Psoas muscle (tissue), 8 donors: ENCODE data around the gene ZCCHC13. TPM values are rescaled to one million over a fixed set of nuclear protein-coding genes. Genes with fewer than 3 reads are reported as not detected.
"Not testable (repeated sequence)": the region's sequence is repeated elsewhere in the genome, so short reads cannot be mapped to it uniquely, and the experiment has no call there.

ENCODE experiments used
- ATAC-seq, 4 donors: fragments of 200-7000 bp; cut with Tn5 transposase; one replicate each; pipeline ENCODE4 v1.9.1; 2020; ENCODE audit warnings: moderate library complexity in 3 of 4, mild to moderate bottlenecking in 2 of 4
- DNase-seq, 2 donors: peaks; one replicate each; pipeline ENCODE4 v3.0.0-alpha.2; 2020
- H3K27ac ChIP-seq: fragments of 200-600 bp; one replicate; pipeline ENCODE4 v1.8.0; 2022
- H3K27me3 ChIP-seq, 3 donors: fragments of 200-600 bp in 1 of 3; one replicate each; pipeline versions ENCODE4 v1.6.1 to v1.8.0; 2013 to 2022; ENCODE audit warnings: low read length in 2 of 3, mild to moderate bottlenecking in 2 of 3, moderate library complexity in 1 of 3; ENCODE audit not compliant: insufficient read depth in 3 of 3
- H3K36me3 ChIP-seq, 2 donors: fragments of 200-600 bp in 1 of 2; one replicate each; pipeline versions ENCODE4 v1.6.1 to v1.8.0; 2013 to 2022; ENCODE audit warnings: low read depth in 1 of 2, mild to moderate bottlenecking in 1 of 2, moderate library complexity in 1 of 2; ENCODE audit not compliant: insufficient read depth in 1 of 2
- H3K4me1 ChIP-seq: fragments of 200-600 bp; one replicate; pipeline ENCODE4 v1.8.0; 2022
- H3K4me3 ChIP-seq: fragments of 200-600 bp; one replicate; pipeline ENCODE4 v1.8.0; 2022; ENCODE audit warnings: mild to moderate bottlenecking
- H3K9me3 ChIP-seq: fragments of 200-600 bp; one replicate; pipeline ENCODE4 v1.8.0; 2022
- CTCF ChIP-seq: fragments of 200-600 bp; IDR thresholded peaks from one replicate; pipeline ENCODE4 v1.8.0; 2022; ENCODE audit warnings: antibody characterized with exemption
- WGBS, 3 donors: extraction: QIAGEN DNeasy Blood & Tissue Kit; methylation state at CpG; one replicate each; pipeline versions ENCODE4 v1.1.6 to v1.1.7; 2013; 5-methylcytosine and 5-hydroxymethylcytosine counted together
- intact Hi-C, 2 donors: fragments of 100-400 bp; cut with DNase I; formaldehyde crosslinking; loops; one replicate each; pipeline versions ENCODE4 v1.11.0 to v1.14.2; 2022
- polyA plus RNA-seq, 3 donors: library from polyadenylated mRNA; stranded (reverse); fragments of 200-250 nt; gene quantifications; one replicate each; pipeline ENCODE4 v1.2.3, GENCODE V29; 2013
- total RNA-seq, 4 donors: library from RNA; stranded (reverse); fragmentation: NEBNext Ultra II Directional in 2 of 4; extraction: Animal tissue kit (Norgen Biotek cat#: 25700) in 2 of 4; gene quantifications; one replicate each; pipeline versions ENCODE4 v1.2.1 to v1.2.4, GENCODE V29; 2021 to 2023
- donor health status: healthy with polysubstance abuse.
- donor health status: DM: no; HTN: no; CAD: no; lungs with moderate emphysema.
- donor health status: Bipolar disorder and iron deficiency.
- donor health status: healthy.
- donor health status: DM: yes; HTN: yes; CAD: no.
- donor health status: DM: no; HTN: no; CAD: no.
- donor health status: DM: no; HTN: no; CAD: no.
- donor health status: DM: yes; HTN: yes; CAD: no.

The ZCCHC13 gene
- total and polyA plus RNA-seq, 7 donors = not detected

GRCh38 chrX:74318672-74319071 lies 14.7 kb downstream of the ZCCHC13 start:
- WGBS, 3 donors = 76 to 81% (median 79%) methylated on average over 4 of the region's 4 CpGs
- DNase-seq (no peak), ATAC-seq (no peak)
- H3K4me3 ChIP-seq = no peak overlapping the region
- no peak for TF ChIP-seq CTCF
- no peaks in the 10 kb centered on the region for H3K9me3 ChIP-seq
- H3K36me3 ChIP-seq = no peaks in the 10 kb centered on the region
- H3K27ac ChIP-seq = no peak overlapping the region
- no peaks in the 10 kb centered on the region for H3K4me1 ChIP-seq
- intact Hi-C loops = no loop called here
- H3K27me3 ChIP-seq = peaks cover 0 to 8% (median 0%) of the 10 kb centered on the region in 3 donors

- H3K4me3 ChIP-seq, H3K27ac ChIP-seq, H3K4me1 ChIP-seq, intact Hi-C loops, H3K36me3 ChIP-seq, H3K27me3 ChIP-seq, DNase-seq, H3K9me3 ChIP-seq, ATAC-seq: not testable (repeated sequence)
- 71 to 77% (median 72%) methylated on average over 2 of the region's 2 CpGs for WGBS, 3 donors
Observed at GRCh38 chrX:74319321-74319720, 15.3 kb downstream of the ZCCHC13 start.

GRCh38 chrX:74321191-74321590 lies 17.2 kb downstream of the ZCCHC13 start:
- 80 to 91% (median 89%) methylated on average over 22 to 27 of the region's 27 CpGs for WGBS, 3 donors
- DNase-seq = no peak
- Histone ChIP-seq H3K36me3 (no peaks in the 10 kb centered on the region), H3K4me1 (no peaks in the 10 kb centered on the region), H3K4me3 (no peak overlapping the region), H3K9me3 (no peaks in the 10 kb centered on the region), H3K27me3 (no peaks in the 10 kb centered on the region), H3K27ac (no peak overlapping the region)
- intact Hi-C loops = no loop called here
- no peak for ATAC-seq
- no peak for TF ChIP-seq CTCF

- Histone ChIP-seq H3K4me3 (no peak overlapping the region), H3K4me1 (no peaks in the 10 kb centered on the region), H3K27me3 (no peaks in the 10 kb centered on the region), H3K27ac (no peak overlapping the region), H3K36me3 (no peaks in the 10 kb centered on the region), H3K9me3 (no peaks in the 10 kb centered on the region)
- 54 to 63% (median 54%) methylated on average over 5 of the region's 5 CpGs for WGBS, 3 donors
- no peak for ATAC-seq
- intact Hi-C loops = no loop called here
- no peak for DNase-seq
- no peak for TF ChIP-seq CTCF
Observed at GRCh38 chrX:74324131-74324530, 20.2 kb downstream of the ZCCHC13 start.

GRCh38 chrX:74325130-74326059 lies 21.4 kb downstream of the ZCCHC13 start:
- no peak for TF ChIP-seq CTCF

More at GRCh38 chrX:74325130-74326059, 21.4 kb downstream of the ZCCHC13 start:
- Histone ChIP-seq H3K4me3 (no peak overlapping the region), H3K27ac (no peak overlapping the region), H3K36me3 (no peaks in the 10 kb centered on the region), H3K27me3 (no peaks in the 10 kb centered on the region), H3K4me1 (no peaks in the 10 kb centered on the region), H3K9me3 (no peaks in the 10 kb centered on the region)
- 29 to 45% (median 29%) methylated on average over 2 to 9 of the region's 9 CpGs for WGBS, 3 donors
- intact Hi-C loops = no loop called here
- DNase-seq (no peak), ATAC-seq (no peak)
